IPS-NIHi7 (cell line): Measurements from ENCODE around the gene TOPAZ1.
A peak's percentile ranks its signal among the peaks of the same experiment; 100 is the strongest.

Experiments used
- DNase-seq: peaks from one replicate; pipeline ENCODE4 v3.0.0; 2012; ENCODE audit warnings: mixed read lengths; ENCODE audit errors: extremely low spot score

Gene TOPAZ1

DNA sequence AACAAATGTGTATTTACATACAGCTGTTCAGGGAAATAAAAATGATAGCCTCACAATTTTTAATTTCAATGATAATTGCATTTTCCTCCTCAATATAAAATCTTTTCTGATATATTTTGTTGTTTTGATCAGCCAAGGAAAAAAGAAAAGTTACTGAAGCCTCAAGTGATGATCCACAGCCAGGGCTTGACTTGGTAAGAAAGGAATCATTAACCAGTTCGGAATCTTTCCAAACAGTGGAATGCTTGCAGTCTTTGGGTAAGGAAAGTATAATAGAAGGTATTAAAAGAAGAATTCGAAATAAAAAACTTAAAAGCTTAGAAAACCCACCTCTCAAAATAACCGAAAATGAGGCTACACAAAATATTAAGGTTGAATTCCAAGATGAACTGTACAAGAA lies 1.0 kb downstream of the TOPAZ1 start:
- DNase-seq: no peak

DNA sequence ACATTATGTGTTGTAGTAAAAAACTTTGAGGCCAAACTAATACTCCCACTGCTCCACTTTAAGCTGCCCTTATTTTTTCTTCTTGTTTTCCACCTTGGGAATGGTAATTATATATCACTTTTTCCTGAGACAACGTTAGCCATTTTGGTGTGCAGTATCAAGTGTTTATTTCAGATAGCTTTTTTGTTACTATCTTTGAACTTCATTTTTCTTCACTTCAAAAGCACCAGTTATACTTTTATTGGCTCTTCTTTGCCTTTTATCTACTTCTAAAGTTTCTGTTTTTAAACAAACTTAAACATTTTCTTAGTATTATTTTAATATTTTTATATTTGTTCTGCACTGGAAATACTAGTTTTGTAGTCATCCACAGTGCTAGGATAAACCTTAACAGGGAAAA lies 6.5 kb downstream of the TOPAZ1 start:
- DNase-seq: no peak

DNA sequence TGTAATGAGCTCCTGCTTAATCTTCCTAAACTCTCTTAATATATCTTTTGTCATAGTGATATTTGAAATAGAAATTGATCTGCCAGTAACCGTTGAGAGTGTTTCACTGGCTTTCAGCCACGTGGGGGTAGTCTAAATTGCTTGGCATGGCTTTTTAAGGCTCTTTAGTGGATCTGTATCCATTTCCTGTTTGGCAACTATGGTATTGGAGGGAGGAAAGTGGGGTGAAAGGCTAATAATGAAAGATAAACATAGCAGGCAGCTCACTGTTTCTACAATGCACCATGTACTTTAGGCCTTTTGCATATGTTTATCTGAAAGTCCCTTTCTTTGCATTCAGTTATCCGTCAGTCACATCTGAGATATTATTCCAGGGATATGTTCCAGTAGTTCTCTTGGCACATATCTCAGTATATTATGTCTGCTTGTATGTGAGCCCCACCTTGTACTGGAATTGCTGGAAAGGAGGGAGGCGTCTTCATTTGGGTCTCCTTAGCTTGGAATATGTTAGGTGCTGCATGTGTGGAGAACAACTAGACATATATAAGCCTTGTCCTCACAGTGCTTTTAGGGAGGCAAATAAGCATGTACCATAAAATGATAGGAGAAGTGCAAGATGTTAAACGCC lies 10.8 kb downstream of the TOPAZ1 start:
- no peak for DNase-seq

DNA sequence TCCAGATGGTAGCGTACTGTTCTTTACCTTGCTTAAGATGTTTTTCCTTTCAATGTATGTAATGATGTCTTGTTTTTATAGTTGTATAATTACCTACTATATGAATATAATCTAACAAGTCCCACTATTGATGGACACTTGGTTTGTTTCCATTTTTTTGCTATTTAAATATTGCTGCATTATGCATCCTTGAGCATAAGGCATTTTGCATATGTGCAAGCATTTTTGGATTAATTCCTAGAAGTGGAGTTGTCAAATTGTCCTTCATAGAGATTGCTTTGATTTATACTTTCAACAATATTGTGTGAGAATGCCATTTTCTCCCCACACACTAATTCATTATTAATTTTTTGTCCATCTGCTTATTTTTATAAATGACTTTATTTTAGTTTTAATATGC lies 17.7 kb downstream of the TOPAZ1 start:
- no peak for DNase-seq

DNA sequence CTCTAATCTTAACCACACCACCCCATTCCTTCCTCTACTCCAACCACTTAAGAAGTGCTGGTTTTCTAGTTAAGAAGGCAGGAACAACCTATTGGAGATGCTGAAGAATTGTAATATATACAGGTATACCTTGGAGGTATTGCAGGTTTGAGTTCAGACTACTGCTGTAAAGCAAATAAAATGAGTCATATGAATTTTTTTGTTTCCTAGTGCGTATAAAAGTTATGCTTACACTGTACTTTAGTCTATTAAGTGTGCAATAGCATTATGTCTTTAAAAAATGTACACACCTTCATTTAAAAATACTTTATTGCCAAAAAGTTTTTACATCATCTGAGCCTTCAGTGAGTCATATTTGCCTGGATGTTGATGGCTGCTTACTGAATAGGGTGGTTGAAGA lies 22.5 kb downstream of the TOPAZ1 start:
- no peak for DNase-seq

DNA sequence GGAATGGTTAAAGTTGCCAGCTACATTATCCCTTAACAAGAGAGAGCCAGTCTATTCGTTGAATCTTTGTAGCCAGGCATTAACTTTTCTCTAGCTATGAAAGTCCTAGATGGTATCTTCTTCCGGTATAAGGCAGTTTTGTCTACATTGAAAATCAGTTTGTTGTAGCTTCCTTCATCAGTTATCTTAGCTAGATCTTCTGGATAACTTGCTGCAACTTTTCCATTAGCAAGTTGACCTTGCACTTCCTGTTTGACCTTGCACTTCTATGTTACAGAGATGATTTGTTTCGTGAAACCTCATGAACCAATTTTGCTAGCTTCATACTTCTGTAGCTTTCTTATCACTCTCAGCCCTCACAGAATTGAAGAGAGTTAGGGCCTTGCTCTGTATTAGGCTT lies 24.1 kb downstream of the TOPAZ1 start:
- DNase-seq: no peak

DNA sequence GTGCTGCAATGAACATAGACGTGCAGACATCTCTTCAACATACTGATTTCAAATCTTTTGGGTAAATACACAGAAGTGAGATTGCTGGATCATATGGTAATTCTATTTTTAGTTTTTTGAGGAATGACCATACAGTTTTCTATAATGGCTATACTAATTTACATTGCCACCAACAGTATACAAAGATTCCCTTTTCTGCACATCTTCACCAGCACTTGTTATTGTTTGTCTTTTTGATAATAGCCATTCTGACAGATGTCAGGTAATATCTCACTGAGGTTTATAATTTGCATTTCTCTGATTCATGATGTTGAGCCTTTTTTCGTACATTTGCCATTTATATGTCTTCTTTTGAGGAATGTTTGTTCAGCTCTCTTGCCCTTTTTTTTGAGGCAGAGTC lies 30.5 kb downstream of the TOPAZ1 start:
- no peak for DNase-seq

DNA sequence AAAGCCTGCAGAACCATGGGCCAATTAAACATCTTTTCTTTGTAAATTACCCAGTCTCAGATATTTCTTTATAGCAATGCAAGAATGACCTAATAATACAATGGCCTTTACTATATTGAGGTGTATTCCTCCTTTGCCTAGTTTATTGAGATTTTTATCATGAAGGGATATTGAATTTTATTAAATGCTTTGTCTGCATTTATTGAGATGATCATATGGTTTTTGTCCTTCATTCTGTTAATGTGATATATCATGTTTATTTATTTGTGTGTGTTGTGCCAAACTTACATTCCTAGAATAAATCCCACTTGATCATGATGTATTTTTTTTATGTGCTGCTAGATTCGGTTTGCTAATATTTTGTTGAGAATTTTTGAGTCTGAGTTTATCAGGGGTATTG lies 36.2 kb downstream of the TOPAZ1 start:
- DNase-seq: no peak

DNA sequence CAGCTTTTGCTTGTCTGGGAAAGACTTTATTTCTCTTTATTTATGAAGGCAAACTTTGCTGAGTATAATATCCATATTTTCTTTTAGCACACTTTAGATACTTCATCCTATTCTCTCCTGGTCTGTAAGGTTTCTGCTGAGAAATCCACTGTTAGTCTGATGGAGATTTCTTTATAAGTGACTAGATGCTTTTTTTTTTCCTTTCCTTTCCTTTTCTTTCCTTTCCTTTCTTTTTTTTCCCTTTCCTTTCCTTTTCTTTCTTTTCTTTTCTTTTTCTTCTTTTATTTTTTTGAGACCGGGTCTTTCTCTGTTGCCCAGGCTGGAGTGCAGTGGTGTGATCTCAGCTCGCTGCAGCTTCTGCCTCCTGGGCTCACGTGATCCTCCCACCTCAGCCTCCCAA lies 38.4 kb downstream of the TOPAZ1 start:
- DNase-seq: no peak

DNA sequence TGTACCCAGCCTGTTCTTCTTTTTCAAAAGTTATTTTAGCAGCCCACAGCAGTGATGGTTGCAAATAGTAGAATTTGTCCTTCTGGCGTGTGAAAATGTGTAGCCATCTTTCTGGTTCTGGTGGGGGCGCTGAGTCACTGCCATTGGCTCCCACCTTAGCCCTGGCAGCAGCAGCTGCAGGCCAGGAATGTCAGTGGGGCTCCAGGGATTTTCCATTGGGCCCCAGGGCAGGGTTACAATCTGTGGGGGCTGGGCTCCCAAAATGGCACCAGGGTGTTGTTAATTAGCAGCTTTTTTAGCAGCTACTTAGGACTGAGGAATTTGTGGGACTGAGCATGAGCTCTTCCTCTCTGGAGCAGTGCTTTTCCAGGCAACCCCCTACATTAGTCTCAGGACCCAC lies 38.9 kb downstream of the TOPAZ1 start:
- peak; percentile 32 for DNase-seq

DNA sequence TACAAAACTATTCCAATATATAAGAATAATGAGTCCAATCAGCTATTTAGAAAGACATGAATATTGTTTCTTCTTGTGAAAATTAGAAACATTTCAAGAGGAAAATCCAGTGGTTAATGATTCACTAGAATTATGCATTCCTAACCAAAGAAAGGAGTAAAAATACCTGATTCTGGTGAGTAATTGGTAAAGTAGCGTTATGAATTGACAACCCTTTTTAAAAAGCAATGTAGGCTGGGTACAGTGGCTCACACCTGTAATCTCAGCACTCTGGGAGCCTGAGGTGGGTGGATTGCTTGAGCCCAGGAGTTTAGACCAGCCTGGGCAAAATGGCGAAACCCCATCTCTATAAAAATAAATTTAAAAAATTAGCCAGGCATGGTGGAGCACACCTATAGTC lies 43.3 kb downstream of the TOPAZ1 start:
- no peak for DNase-seq

DNA sequence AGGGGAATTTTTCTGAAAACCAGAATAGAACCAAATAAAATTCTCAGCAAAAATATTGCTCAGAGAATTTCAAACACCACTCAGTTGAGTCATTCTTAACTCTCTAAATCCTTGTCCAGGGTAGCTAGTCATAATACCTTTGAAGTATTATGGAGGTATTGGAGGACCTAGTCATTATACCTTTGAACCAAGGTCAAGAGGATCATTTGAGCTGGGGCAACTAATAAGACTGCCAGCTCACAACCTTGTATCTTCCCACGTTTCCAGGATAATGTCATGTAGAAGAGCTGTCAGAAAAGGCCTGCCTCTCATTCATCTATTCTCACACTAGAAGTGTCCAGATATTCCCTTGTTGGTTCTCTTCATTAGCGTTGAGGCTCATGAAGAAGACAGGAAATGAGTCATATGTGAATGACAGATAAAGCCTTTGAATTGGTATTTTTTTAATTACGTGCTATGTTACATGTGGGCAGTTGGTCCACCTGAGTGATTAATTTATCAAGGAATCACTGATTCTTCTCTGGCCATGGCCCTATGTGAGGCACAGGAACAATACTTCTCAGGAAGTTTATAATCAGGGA lies 48.3 kb downstream of the TOPAZ1 start:
- DNase-seq: no peak

DNA sequence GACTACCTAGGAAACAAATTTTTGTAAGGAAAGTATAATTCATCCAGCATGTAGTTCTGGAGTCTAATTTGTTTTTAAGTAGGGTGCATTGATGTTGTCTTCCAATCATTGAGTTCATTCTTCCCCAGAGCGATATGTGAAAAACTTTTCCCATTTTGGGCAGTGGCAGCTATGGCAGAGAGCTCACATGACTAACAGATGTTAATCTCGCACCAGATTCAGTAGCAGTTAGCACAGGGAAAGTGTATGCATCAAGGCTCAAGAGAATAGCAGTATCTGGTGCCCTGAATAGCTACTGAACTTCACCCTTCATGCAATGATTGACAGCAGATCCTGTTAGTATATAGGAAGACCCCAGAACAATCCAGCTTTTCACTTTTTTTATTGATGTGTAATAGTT lies 50.6 kb downstream of the TOPAZ1 start:
- no peak for DNase-seq

DNA sequence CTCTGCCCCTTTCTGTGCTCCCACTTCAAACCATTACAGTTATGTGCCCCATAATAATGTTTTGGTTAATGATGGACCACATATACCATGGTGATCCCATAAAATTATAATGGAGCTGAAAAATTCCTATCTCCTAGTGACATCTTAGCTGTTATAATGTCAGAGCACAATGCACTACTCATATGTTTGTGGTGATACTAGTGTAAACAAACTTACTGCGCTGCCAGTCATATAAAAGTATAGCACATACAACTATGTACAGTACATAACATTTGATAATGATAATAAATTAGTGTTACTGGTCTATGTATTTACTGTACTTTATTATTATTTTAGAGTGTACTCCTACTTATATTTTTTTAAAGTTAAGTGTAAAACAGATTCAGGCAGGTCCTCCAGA lies 51.3 kb downstream of the TOPAZ1 start:
- no peak for DNase-seq

DNA sequence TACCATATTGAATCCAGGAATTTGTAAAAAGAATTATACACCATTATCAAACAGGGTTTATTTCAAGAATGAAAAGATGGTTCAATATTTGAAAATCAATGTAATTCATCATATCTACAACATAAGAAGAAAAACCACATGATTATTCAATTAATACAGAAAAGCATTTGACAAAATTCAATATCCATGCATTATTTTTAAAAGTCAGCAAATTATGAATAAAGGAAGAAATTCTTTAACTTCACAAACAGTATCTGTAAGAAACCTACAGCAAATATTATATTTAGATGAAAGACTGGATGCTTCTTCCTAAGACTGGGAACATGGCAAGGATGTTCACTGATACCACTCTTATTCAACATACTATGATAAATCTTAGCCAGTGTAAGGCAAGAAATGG lies 55.6 kb downstream of the TOPAZ1 start:
- DNase-seq: no peak

DNA sequence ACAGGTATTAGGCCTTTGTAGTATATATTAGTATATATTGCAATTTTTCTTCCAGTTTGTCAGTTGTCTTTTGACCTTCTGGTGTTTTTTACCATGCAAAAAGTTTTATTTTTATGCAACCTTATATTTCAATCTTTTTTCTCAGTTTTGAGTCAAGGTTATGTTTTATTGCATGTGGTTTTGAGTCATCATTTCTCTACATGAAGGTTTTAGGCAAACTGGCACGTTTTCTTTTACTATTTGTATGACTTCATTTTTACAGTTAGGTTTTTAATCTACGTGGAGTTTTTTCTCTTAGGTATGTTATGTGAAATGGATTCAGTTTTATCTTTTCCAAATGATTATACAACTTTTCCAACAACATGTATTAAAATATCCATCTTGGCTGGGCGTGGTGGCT lies 60.1 kb downstream of the TOPAZ1 start:
- DNase-seq: no peak

DNA sequence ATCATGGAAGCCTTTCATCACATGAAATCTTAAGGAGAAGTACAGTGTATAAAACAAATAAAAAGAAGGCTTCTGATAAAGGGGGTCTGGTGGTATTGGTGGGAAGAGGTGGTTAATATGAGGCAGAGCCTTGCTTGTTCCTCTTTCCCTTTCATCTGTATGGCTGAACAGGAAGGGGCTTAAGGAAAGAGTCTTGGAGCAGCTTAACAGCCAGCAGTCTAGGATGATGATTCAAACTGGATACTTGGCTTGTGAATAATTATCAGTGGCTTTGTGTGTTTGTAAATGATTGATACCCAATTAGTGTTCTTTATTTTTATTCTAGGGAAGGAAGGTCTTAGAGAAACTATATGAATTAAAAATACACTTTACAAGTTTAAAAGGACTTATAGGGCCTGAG lies 67.8 kb downstream of the TOPAZ1 start:
- no peak for DNase-seq

DNA sequence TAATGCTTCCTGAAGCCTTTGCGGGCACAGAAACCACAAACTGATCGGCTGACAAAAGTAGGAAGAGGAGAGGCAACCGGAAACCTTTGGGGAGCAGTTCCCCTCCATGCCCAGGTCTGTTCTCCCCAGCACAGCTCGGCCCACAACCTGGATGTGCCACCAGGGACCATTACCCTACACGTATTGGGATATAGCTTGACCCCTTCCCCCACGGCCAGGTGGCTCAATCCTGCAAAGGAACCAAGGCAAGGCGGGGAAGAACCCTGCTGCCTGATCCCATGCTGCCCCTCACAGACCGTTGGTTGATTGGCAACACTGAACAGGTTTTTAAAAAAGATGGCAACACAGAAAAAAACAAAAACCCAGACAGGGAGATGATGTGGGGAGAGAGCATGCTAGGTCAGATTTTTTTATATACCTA lies 77.2 kb downstream of the TOPAZ1 start:
- peak; percentile 65 for DNase-seq

DNA sequence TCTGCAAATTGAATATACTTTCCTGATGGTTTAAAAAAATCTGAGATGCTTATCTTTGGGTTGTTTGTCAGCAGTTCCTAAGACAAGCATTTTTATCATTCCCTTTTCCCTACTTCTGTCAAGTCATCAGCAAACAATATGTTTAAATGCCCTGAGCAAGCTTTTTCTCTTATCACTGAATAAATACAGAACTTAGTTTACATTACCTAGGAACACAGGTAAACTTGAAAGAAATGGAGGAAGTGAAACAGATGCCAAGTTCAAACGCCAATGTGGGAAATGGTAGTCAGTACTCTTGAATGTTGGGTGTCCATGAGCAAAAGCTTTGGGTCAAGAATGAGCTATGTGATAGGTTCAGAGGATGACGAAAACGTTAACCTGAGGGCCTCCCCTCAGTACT lies 79.6 kb downstream of the TOPAZ1 start:
- DNase-seq: no peak

DNA sequence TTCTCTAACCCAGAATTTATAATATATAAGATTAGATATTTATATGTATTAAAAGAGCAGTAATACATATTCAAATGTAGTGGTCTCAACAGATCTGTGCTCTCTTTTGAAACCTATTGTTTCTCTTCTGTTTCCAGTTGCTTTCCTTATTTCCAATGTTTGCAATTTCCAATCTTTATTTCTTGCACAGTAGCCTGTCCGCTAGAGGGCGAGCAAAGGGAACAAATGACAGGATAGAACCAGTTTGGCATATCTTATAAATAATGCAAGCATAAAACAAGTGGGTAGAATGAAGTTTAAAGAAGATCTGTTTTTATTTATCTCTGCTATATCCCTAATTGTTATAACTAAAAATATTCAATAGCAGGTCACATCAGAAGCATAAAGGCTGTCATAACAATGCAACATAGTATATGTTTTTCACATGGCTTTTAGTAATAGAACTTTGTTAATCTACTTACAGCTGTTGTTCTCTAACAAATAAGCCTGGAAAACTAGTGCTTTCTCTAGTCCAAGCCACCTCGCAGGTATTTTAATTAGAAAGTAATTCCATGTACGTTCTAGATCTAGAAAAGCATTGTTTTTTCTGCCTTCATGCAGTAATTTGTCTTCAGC lies 81.8 kb downstream of the TOPAZ1 start:
- peak; percentile 25 for DNase-seq

DNA sequence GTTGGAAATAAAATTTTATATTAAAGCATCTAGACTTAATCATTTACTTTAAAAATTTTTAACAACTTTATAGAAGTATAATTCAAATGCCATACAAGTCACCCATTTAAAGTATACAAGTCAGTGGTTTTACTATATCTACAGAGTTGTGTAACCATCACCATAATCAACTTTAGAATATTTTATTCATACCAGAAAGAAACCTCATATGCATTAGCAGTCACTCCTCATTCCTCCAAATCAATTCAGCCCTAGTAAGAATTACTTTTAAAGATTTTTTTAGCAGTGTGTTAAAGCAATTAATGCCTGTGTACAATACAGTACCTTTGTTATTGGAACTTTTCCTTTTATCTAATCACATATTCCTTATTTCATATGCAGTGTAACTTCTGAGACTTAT lies 82.9 kb downstream of the TOPAZ1 start:
- DNase-seq: no peak

DNA sequence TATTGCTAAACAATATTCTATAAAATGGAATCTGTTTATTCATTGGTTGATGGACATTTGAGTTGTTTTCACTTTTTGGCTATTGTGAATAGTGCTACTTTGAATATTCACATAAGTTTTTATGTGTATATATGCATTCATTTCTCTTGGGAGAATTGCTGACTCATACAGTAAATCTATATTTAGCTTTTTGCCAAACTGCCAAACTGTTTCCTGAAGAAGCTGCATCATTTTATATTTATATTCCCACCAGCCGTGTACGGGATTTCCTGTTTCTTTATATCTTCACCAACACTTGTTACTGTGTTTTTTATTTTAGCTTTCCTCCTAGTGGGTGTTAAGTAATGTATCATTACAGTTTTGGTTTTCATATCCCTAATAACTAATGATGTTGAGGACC lies 84.3 kb downstream of the TOPAZ1 start:
- no peak for DNase-seq

DNA sequence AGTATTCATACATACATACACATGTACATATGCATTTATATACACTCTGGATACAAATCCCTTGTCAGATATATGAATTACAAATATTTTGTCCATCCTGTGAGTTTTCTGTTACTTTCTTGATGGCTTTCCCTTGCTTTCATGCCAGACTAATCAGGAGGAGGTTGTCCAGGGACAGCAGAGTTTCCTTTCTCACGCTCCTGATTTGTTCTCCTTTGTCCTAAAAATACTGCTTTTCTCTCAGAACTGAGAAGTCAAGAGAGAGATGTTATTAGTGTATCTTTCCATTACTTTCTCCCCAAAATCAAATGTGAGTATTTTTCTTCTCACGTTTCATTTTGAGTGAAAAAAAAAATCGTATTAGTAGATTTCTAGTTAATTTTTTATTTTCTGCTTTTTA lies 84.8 kb downstream of the TOPAZ1 start:
- DNase-seq: no peak

DNA sequence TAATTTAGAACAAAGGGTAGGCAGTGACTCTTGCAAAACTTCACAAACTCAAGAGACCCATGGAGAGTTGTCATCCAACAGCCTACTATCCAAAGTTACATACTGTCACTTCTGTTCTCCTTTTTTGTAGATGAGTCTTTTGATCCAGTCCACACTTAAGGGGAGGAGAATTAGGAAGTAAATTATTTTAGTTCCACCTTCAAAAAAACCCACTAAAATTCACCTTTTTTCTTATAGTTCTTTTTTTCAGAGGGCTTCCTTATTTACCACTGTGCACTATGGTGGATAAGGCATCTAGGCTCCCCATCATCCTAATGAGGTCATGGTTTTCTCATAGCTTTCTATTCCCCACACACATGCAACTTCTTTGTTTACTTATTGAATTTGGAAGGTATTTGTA lies 88.3 kb downstream of the TOPAZ1 start:
- no peak for DNase-seq
